Measurements from ENCODE around the gene PROZ.

DNA sequence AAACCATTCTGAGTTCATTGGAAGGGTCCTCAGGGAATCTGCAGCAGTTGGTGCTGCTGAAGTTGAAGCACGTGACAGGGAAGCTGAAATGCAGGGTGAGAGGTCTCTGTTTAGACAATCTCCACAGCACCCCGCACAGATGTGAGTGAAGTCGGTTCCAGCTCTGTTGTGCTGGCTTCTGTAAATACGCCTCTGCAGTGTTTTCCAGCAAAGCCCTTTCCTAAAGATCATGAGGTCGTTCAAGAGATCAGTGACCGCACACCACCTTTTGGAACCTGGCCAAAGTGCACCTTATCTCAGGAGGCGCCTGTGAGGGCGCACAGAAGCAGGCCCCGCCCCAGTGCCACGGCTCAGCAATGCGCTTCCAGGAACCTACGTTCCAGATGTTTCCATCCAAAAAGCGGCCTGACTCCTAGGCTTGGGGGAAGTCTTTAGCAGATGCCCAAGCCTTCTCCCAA, 61.7 kb downstream of the PROZ start:
- TF ChIP-seq, protein P1, sequence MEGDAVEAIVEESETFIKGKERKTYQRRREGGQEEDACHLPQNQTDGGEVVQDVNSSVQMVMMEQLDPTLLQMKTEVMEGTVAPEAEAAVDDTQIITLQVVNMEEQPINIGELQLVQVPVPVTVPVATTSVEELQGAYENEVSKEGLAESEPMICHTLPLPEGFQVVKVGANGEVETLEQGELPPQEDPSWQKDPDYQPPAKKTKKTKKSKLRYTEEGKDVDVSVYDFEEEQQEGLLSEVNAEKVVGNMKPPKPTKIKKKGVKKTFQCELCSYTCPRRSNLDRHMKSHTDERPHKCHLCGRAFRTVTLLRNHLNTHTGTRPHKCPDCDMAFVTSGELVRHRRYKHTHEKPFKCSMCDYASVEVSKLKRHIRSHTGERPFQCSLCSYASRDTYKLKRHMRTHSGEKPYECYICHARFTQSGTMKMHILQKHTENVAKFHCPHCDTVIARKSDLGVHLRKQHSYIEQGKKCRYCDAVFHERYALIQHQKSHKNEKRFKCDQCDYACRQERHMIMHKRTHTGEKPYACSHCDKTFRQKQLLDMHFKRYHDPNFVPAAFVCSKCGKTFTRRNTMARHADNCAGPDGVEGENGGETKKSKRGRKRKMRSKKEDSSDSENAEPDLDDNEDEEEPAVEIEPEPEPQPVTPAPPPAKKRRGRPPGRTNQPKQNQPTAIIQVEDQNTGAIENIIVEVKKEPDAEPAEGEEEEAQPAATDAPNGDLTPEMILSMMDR (IDR thresholded peaks at IDR 0.05; ENCODE audit: insufficient read depth, low read length, poor library complexity, severe bottlenecking) = no peak
- TF ChIP-seq EZH2phosphoT487 (conservative IDR thresholded peaks at IDR 0.05; ENCODE audit: low read length) = no peak
